HG02759 (cell line): ENCODE data around the gene FBXW5.

Experiments used
- ATAC-seq: cut with Tn5 transposase; IDR thresholded peaks from one replicate; pipeline ENCODE4 v1.9.1; 2021; ENCODE audit warnings: mild to moderate bottlenecking, moderate library complexity; ENCODE audit not compliant: unreplicated experiment

FBXW5 gene

DNA sequence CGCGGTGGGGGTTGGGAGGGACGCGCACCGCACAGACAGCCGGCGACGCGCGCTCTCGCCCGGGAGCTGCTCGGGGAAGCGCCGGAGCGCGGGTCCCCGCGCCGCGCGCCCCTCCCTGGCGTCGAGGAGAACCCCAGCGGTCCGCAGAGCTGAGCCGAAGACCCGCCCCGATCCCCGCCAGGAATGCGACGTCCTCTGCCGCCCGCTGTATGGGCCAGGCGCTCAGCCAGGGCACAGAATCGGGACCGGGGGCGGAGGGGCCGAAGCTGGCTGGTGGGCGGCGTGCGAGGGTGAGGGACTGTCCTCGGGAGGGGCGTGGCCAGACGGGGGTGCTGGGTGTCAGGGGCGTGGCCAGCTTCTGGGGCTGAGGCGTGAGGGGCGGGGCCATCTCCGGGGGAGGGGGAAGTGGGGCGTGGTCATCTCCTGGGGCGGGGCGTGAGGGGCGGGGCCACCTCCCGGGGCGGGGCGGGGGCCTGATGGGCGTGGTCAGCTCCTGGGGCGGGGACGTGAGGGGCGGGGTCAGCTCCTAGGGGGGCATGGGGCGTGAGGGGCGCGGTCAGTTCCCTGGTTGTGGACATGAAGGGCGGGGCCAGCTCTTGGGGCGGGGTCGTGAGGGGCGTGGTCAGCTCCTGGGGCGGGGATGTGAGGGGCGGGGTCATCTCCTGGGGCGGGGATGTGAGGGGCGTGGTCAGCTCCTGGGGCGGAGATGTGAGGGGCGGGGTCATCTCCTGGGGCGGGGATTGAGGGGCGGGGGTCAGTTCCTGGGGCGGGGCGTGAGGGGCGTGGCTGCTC lies 33.7 kb upstream of the FBXW5 start:
- ATAC-seq, result no peak

DNA sequence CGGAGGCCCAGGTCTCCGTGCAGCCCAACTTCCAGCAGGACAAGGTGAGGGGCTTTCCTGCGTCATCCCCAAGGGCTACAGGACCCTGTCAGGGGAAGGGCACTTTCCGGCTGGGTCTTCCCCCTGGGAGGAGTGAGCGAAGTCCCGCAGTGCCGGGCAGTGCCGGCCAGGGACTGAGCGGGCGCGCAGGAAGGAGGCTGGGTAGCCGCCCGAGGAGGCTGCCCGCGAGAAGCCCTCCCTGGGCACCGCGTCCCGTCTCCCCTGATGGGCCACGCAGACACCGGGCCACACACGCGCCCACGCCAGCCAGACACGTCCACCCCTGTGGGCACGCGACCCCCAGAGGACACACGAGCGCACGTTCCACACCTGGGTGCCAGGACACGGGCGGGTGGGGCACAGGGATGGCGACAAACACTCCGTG lies 33.1 kb upstream of the FBXW5 start:
- no peak for ATAC-seq

DNA sequence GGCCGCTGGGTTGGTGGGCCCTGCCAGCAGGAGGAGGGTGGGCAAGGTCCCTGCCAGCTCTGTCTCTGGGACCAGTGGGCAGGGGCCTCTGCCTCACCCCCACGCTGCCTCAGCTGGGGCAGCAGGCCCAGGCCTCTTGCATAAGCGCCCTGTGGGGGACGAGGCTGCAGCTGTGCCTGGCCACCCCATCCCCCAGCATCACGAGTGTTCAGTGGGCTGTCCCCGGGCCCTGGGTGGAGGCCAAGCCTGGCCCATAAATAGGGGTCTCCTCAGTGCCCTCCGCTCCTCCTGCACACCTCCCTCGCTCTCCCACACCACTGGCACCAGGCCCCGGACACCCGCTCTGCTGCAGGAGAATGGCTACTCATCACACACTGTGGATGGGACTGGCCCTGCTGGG lies 32.7 kb upstream of the FBXW5 start, which contains the start of gene PTGDS:
Gene PTGDS (plus strand): TSS at position 282 of the 400 bp plus-strand sequence. CDS start 75 bp downstream, at position 357.
- no peak for ATAC-seq

DNA sequence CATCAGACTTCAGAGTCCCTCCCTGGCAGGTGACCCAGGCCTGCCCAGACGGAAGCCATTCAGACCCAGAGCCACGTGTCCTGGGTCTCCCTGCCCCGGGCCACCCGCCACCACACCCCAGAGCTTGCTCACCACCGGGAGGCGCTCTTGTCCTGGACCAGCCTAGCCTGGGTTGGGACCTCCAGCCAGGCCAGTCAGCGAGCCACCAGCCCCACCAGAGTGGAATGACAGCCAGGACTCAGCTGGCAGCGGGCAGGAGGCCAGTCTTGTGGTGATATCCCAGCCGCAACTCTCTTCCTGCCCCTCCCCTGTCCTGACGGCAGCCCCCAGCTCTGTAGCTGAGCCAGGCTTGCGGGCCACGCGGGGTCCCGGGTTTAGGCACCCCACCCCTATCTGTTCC lies 31.1 kb upstream of the FBXW5 start:
- ATAC-seq, result no peak

DNA sequence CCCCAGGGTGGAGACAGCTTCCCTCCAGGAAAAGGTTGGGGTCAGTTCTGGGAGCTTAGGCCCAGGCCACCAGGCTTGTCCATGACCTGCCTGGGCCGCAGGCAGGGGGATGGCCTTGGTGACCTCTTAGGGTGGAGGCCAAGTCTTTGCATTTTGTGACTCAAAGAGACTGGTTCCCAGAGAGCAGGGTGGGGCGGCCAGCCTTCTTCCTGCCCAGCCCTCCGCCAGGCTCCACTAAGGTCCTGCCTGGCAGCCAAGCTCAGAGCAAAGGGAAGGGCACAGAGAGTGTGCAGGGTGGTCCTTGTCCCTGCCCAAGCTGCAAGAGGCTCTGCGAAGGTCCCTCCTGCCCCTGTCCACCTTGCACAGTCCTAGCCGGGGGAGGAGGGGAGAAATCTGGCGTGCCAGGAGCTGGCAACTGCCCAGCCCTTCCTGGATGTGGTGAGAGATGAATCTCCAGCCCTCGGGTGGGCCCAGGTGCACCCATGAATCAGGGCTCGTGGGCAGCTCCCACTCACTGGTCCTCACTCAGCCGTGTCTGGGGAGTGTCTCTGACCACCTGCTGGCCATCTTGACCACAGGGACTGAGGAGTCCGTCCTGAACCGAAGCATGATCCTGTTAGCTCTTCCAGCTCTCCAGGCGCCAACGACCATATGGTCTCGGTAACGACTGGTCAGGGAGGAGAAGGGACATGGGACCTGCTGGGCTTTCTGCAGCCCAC lies 30.4 kb upstream of the FBXW5 start:
- ATAC-seq, result no peak

DNA sequence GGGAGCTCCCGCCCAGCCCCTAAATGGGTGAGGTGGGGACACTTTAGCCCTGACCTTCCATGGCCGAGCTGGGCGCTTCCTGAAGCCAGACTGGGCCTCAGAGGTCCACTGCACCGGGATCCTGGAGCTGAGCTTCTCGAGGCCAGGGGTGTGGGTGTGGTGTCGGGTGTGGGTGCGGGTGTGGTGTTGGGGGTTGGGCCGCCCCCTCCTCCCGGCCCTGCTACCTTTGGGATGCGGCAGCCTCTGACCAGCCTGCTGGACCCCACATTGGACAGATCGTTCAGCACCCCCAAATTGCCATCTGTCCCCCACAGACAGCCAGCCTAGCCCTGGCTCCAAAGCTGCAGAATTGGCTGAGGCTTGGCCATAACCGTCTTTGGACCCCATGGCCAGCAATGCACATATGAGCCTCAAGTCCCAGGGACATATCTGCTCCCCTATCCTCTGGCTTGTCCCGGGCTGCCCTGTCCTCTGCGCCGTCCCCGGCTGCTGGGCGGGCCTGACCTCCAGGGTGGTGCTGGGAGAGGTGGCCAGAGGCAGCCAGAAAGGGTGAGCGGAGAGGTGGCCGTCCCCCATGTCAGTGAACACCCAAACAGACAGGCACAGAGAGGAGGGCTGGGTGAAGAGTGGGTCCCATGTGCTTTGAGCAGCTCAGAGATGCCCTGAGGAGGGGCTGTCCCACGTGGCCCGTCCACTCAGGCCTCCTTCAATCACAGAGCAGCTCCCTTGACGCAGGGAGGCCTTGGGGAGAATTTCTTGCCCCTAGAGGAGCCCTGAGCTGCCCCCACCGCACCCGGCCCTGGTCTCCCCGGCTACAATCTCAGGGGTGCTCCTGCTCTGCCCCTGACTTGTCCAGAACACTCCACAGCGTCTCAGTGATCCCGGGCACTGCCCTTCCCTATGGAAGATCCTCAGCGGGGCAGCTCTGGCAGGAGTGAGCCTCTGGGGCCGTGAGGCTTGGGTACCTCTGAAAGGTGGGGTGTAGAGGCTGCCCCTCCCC lies 29.4 kb upstream of the FBXW5 start:
- no peak for ATAC-seq

DNA sequence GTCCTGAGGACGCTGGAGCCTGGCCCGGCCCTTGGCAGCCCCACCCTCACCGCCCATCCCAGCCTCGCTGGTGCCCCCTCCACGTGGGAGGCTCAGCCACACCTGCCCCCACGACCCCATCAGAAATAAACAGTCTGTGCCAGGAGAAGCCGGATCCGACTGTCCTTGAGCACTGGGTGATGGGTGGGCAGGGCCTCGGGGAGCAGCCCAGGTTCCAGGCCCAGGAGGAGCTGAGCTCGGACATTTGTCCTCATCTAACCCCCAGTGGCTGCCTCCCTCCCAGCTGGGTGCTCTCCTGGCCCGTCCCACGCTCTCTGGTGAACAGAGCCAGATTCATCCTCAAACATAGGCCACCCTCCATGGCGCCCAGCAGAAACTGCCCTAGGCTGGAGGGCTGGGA lies 28.2 kb upstream of the FBXW5 start:
- no peak for ATAC-seq

DNA sequence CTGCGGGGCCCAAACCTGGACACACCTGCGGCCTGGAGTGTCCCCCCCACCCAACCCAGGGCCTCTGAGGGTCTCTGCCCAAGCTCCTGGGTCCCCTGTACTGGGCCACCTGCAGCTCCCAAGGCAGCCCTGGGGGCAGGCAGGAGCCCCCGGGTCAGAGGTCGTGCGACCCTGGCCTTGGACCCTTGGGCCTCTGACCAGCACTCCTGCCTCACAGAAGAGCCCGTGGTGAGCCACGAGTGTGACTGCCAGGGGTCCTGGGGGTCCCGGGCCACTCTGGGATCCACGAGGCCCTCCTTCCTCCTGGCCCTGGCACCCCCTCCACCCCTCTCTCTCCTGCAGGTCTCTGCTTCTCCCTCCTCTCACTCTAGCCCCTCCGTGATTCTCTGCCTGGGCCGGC lies 27.8 kb upstream of the FBXW5 start:
- no peak for ATAC-seq

DNA sequence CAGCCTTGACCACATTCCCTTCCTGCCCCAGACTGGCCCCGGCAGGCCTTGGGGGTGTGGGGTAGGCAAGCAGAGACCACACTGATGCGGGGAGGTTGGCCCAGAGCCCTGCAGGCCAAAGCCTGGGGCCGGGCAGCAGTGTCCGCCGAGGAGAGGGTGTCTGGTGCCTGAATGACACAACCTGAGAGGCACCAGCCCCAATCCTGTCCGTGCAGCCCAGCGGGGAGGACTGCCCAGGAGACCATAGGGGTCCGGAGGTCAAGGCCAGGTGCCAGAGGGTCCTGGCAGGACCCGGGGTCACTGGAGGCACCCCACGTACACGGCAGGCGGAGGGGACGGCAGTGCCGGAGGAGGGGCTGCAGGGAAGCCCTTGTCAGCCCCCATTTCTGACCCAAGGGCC lies 27.2 kb upstream of the FBXW5 start:
- ATAC-seq, result no peak

DNA sequence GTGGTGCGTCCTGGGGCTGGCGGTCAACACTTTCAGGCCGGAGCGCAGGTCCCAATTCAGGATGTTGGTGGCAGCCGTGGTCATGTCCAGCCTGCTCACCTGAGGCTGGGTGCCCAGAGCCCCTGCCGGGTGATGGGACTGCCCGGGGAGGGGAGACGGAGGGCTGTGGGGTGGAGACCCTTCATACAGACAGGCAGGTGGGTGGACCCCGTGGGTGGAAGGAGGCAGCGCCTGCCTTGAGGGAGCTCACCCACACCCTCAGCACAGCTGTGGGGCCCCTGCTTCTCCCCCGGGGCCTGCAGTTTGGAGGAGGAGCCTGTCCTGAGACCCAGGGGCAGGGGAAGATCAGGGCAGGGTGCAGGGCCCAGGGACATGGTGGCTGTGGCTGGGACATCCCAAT lies 25.8 kb upstream of the FBXW5 start:
- no peak for ATAC-seq

DNA sequence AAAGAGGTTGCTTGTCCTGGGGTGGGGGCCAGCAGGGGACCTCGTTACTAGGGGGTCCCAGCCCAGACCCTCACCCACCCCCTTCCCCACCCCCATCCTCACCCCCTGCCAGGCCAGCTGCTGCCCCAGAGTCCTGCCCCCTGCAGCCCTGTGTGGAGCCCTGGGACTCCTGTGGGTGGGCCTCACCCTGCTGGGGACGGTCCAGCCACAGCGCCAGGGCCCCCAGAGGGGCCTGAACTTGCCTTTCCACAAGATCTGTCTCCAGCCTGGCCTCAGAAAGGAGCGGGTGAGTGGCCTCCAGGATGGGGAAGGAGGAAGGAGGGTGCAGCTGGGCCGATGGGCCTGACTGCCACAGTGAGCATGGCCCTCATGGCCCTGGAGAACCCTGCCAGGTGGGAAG lies 25.2 kb upstream of the FBXW5 start:
- ATAC-seq, result no peak

DNA sequence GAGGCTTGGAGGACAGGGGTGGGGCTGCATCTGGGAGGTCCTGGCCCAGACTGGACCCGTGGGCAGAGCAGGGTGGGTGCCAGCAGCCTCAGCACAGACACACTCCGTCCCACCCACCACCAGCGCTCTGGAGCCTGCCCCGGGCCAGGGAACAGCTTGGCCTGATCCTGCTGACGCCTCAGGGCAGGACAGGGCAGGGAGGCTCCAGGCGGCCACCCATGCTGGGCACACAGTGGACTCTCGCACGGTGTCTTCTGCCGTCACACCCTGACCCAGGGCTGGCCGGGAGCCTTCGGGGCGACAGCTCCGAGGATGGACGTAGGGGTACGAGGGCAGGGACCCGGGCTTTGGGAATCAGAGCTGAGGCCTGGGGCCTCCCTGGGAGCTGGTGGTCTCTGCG lies 24.6 kb upstream of the FBXW5 start:
- no peak for ATAC-seq

DNA sequence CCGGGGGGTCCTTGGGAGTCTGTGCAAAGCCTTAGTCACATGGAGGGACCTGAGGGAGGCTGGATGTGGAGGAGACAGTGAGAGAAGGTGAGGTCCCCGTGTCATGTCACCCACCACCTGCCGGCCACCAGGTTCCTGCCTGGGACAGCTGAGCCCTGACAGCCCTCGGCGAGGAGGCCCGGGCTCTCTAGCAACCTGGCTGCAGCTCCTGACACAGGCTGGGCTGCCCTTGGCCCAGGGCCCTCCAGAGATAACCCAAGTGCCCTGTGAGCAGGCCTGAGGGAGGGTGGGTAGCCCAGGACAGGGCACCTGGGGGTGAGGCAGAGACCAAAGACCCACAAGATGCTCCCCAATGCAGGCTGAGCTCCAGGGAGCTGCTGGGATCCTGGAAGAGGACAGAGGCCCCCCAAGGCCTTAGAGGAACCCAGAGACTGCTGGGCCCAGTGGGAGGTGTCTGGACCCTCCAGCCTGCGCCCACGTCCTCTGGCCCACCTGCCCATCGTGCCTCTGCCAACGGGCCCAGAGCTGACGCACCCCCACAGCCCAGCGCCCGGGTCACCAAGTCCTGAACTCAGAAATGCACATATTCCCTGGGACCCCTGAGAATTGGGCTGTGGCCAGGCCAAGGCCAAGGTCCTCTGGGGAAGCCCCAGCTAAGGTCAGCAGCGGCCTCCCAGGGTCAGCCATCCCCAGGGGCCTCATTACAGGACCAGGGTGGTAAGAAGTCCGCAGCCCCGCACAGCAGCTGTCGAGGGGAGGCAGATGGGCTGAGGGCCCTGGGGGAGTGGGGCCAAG lies 24.0 kb upstream of the FBXW5 start:
- ATAC-seq, result no peak

DNA sequence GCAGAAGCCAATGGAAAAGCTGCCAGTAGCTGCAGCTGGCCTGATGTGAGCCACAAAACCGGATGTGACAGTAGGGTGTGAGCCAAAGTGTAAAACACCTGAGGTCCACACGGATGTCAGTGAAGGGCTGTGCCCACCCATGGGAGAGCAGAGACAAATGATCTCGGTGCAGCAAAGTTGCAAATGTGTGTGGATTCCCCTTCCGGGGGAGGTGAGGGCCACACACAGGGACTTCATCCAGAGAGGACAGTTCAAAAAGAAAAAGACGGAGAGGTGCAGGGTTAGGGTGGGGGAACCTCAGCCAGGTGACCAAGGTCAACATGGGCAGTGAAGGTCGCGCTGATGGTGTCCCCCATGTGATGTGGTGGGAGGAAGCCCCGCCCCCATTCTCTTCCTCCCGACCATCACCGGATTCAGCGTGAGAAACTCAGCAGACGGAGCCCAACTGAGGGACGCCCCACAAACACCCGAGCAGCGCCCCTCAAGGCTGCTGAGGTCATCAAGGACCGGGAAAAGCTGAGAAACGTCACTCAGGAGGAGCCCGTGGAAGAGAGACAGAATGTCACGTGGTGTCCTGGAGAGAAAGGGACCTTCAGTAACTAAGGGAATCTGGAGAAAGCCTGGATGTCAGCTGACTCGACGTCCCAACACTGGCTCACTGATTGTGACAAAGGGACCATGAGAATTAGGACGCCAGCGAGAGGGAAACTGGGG lies 21.4 kb upstream of the FBXW5 start:
- ATAC-seq, result no peak

DNA sequence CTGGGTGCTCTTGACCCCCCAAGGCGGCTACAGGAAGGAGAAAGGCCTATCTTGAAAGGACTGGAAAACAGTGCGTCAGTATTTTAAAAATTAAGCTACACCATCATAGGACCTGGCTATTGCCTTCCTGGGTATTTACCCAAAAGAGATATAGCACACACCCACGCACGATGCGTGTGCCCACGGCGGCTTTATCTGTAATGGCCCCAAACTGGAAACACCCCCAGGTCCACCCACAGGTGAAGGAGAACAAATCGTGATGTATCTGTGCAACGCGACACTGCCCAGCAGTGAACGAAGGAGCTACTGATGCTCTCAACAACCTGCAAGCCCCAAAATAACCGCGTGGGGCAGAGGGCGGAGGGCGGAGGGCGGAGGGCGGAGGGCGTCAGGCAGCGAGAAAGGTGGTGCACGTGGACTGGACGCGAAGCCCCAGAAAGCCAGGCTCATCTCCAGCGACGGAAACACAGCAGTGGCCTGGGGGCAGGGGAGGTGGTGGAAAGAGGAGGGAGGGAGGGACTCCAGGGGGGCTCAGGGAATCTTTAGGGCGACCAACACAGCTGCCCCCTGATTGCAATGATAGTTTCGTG lies 20.4 kb upstream of the FBXW5 start:
- no peak for ATAC-seq

DNA sequence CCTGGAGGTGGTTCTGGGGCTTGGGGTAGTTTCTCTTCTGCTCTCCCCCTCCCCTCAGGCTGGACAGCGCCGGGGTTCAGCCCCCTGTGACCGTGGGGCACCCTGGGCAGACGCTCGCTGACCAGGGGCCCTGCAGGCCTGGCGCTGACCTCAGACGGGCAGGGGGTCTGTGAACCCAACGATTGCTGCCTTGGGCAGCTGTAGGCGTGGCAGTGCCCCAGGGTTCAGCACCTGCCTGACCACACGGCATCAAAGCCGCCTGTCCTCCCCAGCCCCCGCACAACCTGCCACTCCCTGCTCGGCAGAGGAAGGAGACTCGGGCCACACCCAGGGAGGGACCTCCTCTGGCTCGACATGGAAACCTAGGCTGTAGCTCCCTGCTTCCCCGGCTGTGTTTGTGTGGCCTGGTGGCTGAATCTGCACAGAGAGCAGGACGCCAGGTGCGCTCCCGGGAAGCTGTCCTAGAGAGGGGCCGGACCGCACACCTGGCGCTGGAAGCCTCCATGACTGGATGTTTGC lies 19.7 kb upstream of the FBXW5 start:
- ATAC-seq, result no peak

DNA sequence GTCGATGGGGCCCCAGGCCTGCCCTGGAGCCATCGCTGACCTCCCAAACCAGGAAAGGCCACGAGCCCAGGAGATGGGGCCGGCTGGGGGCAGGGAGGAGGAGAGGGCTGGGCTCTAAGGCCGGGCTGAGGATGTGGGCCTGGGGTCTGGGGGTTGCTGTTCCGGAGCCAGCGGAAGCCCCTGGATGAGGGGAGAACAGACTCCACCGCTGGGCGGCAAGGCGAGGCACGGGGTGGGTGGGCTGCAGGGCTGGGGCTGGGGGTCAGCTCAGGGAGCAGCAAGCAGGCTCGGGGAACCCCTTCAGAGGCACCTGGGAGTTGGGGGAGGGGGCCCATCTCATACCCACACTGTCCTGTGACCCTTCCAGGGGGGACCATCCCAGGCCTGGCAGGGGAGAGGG lies 19.2 kb upstream of the FBXW5 start:
- no peak for ATAC-seq

DNA sequence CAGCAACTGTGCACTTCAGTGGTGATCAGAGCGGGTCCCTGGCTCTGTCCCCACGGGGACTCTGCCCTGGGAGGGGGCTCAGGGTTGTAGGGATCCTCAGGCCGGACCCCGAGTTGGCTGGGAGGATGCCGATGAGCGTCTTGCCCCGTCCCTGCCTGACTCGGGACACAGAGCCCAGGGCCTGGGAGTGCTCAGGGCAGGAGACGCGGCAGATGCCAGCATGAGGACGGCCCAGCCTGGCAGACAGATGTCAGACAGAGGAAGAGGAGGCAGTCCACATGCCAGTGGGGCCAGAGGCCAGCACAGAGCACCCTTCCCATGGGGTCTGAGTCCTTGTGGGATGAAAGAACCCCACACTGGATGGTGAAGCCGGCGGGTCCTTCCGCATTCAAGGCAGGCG lies 18.8 kb upstream of the FBXW5 start:
- ATAC-seq, result no peak

DNA sequence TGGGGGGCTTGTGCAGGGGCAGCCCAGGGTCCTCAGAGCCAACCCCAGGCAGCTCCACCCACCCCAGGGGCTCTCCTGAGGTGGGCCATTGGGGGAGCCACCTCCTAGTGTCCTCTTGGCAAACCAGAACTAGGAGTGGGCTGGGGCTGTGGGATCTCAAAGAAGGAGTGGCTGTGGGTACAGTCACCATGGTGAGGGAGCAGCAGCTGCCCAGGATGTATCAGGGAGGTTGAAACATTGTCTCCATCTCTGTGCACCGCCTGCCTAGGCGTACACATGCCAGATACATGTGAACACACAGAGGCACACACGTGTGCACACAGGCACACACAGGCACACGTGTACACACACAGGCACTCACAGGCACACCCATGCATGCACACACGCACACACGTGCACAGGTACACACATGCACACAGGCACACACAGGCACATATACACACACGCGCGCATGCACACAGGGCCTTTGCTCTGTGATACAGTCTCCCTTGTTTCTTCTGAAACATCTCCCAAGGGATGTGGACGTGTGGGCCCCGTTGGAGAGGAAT lies 18.2 kb upstream of the FBXW5 start:
- no peak for ATAC-seq
